Ishikawa (cell line): ENCODE measurements around the gene MEP1A.

ENCODE experiments used
- CEBPB ChIP-seq: IDR thresholded peaks from 2 replicates; pipeline ENCODE4 v1.6.1; 2012
- CREB1 ChIP-seq: IDR thresholded peaks from 2 replicates; pipeline ENCODE4 v1.6.1; 2012; ENCODE audit warnings: low read depth
- EGR1 ChIP-seq: IDR thresholded peaks from 2 replicates; pipeline ENCODE4 v1.6.1; 2012
- EP300 ChIP-seq: IDR thresholded peaks from 2 replicates; pipeline ENCODE4 v1.6.1; 2012; ENCODE audit warnings: borderline replicate concordance
- FOXM1 ChIP-seq: IDR thresholded peaks from 2 replicates; pipeline ENCODE4 v1.6.1; 2012; ENCODE audit warnings: low read depth, borderline replicate concordance
- NFIC ChIP-seq: IDR thresholded peaks from 2 replicates; pipeline ENCODE4 v1.6.1; 2012
- RAD21 ChIP-seq: IDR thresholded peaks from 2 replicates; pipeline ENCODE4 v1.6.1; 2012; ENCODE audit warnings: low read depth
- REST ChIP-seq: IDR thresholded peaks from 2 replicates; pipeline ENCODE4 v1.6.1; 2012; ENCODE audit warnings: low read depth, mild to moderate bottlenecking
- TAF1 ChIP-seq: IDR thresholded peaks from 2 replicates; pipeline ENCODE4 v1.6.1; 2012; ENCODE audit warnings: low read depth, mild to moderate bottlenecking
- TCF12 ChIP-seq: IDR thresholded peaks from 2 replicates; pipeline ENCODE4 v1.6.1; 2012; ENCODE audit warnings: low read depth
- TEAD4 ChIP-seq: IDR thresholded peaks from 2 replicates; pipeline ENCODE4 v1.6.1; 2012
- YY1 ChIP-seq: IDR thresholded peaks from 2 replicates; pipeline ENCODE4 v1.6.1; 2012; ENCODE audit warnings: low read depth
- ZBTB7A ChIP-seq: IDR thresholded peaks from 2 replicates; pipeline ENCODE4 v1.6.1; 2012; ENCODE audit warnings: low read depth
- TF ChIP-seq, protein P1 (sequence below): IDR thresholded peaks from 2 replicates; pipeline ENCODE4 v1.6.1; 2012
- TF ChIP-seq, protein P2 (sequence below): IDR thresholded peaks from 2 replicates; pipeline ENCODE4 v1.6.1; 2012

Gene MEP1A, protein sequence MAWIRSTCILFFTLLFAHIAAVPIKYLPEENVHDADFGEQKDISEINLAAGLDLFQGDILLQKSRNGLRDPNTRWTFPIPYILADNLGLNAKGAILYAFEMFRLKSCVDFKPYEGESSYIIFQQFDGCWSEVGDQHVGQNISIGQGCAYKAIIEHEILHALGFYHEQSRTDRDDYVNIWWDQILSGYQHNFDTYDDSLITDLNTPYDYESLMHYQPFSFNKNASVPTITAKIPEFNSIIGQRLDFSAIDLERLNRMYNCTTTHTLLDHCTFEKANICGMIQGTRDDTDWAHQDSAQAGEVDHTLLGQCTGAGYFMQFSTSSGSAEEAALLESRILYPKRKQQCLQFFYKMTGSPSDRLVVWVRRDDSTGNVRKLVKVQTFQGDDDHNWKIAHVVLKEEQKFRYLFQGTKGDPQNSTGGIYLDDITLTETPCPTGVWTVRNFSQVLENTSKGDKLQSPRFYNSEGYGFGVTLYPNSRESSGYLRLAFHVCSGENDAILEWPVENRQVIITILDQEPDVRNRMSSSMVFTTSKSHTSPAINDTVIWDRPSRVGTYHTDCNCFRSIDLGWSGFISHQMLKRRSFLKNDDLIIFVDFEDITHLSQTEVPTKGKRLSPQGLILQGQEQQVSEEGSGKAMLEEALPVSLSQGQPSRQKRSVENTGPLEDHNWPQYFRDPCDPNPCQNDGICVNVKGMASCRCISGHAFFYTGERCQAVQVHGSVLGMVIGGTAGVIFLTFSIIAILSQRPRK

GRCh38 chr6:46793138-46793537 is at the start of gene MEP1A:
MEP1A (plus strand) TSS chr6:46793389; CDS start chr6:46793399, 10 bp downstream.
- TF ChIP-seq TCF12: no peak
- no peak for TF ChIP-seq YY1
- TF ChIP-seq CREB1: no peak
- no peak for TF ChIP-seq NFIC
- TF ChIP-seq CEBPB: no peak
- no peak for TF ChIP-seq RAD21
- TF ChIP-seq ZBTB7A: no peak
- TF ChIP-seq, protein P1, sequence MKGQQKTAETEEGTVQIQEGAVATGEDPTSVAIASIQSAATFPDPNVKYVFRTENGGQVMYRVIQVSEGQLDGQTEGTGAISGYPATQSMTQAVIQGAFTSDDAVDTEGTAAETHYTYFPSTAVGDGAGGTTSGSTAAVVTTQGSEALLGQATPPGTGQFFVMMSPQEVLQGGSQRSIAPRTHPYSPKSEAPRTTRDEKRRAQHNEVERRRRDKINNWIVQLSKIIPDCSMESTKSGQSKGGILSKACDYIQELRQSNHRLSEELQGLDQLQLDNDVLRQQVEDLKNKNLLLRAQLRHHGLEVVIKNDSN: no peak
- no peak for TF ChIP-seq TEAD4
- TF ChIP-seq, protein P2, sequence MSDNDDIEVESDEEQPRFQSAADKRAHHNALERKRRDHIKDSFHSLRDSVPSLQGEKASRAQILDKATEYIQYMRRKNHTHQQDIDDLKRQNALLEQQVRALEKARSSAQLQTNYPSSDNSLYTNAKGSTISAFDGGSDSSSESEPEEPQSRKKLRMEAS: no peak

GRCh38 chr6:46743425-46744158 is 49.6 kb upstream of the MEP1A start:
- TF ChIP-seq NFIC (no peak), TAF1 (no peak), REST (no peak), EP300 (no peak), RAD21 (no peak), TCF12 (no peak), EGR1 (no peak), CREB1 (no peak), YY1 (no peak), FOXM1 (no peak), ZBTB7A (no peak), TEAD4 (no peak), CEBPB (no peak)
- TF ChIP-seq, protein P1: no peak
- TF ChIP-seq, protein P2: no peak

- TF ChIP-seq TCF12 (no peak), TAF1 (no peak), ZBTB7A (no peak), EGR1 (no peak)
- TF ChIP-seq, protein P2: no peak
- TF ChIP-seq, protein P1: no peak
These were observed 47.2 kb upstream of the MEP1A start for GRCh38 chr6:46745973-46746372.

DNA sequence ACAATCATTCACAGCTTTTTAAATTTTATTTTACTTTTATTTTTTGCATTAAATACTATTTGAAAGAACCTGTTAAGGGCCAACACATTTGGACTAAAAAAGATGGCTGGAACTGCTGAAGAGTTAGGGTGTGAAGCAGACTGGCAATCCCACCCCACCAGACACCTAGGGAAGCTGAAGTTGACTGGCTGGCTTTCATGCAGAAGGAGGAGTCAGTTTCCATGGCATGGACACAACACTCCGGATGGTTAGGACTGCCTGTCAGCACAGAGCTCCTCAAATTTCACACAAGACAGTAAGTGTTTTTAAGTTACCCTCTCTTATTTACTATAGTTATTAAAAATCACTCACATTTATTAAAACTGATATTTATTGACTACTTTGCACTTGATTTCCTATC is 46.5 kb upstream of the MEP1A start, which contains the start of gene ANKRD66:
Gene ANKRD66, plus strand, starts transcription at position 238 of the 400 bp plus-strand sequence. CDS start 5,016 bp downstream, outside the sequence.
- no peak for TF ChIP-seq EP300
- no peak for TF ChIP-seq ZBTB7A
- TF ChIP-seq, protein P1: no peak

DNA sequence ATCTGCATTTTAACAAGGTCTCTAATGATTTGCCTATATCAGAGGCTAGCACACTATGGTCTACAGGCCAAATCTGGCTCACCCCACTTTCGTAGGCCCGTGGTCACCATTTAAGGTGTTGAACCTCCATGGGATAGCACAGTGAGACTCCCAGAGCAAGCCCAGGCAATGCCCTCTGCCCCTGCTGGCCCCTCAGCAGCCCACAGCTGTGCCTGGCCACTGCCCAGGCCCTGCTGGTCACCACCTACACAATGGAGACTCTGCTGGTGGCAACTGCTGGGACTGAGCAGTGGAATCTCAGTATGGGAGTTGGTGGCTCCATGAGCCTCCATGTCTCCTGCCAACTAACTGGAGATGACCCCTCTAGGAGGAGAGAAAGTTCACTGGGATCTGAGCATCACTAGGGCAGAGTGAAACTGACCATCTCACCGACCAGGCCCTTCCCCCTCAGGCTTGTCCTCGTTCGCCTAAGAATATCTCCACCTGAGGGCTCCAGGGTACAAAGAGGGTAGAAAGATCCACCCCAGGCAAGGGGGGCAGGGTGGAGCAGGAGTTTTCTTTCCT is 44.2 kb upstream of the MEP1A start:
- TF ChIP-seq EGR1: no peak
- TF ChIP-seq TCF12: no peak
- TF ChIP-seq, protein P2: no peak
- TF ChIP-seq NFIC: no peak
- TF ChIP-seq, protein P1: no peak
- no peak for TF ChIP-seq FOXM1
- no peak for TF ChIP-seq YY1
- TF ChIP-seq ZBTB7A: no peak
